ENCODE data around the gene MAST4. TPM values are rescaled to one million over a fixed set of nuclear protein-coding genes. Genes with fewer than 3 reads are reported as not detected.
A peak's percentile ranks its signal among the peaks of the same experiment; 100 is the strongest.

MAST4 gene
- total RNA-seq, 1 donor from 2014 or later: 0.99 TPM

- H3K27ac Mint-ChIP-seq: no peak overlapping the region
- Histone ChIP-seq H3K27me3 (no peaks in the 10 kb centered on the region), H3K9me3 (ENCODE audit: low read depth) (no peaks in the 10 kb centered on the region), H2AFZ (replicated peaks) (no peak overlapping the region), H3K4me3 (no peak overlapping the region), H3K9ac (no peak overlapping the region), H4K20me1 (ENCODE audit: low read depth) (no peaks in the 10 kb centered on the region), H3K4me2 (peak overlapping the region; percentile 42), H3F3A (ENCODE audit: low read depth) (no peaks in the 10 kb centered on the region), H3K4me1 (peaks cover 7% of the 10 kb centered on the region), H3K79me2 (ENCODE audit: low read depth) (no peaks in the 10 kb centered on the region), H3K36me3 (no peaks in the 10 kb centered on the region), H3K27ac (no peak overlapping the region)
- no peak overlapping the region for H3K4me3 Mint-ChIP-seq
- no peaks in the 10 kb centered on the region for H3K9me3 Mint-ChIP-seq
- no peaks in the 10 kb centered on the region for H3K36me3 Mint-ChIP-seq
- H3K27me3 Mint-ChIP-seq (ENCODE audit: insufficient read depth, low read depth): peaks cover 2% of the 10 kb centered on the region
- peaks cover 39% of the 10 kb centered on the region for H3K4me1 Mint-ChIP-seq
- TF ChIP-seq EZH2phosphoT487 (IDR thresholded peaks at IDR 0.05) (no peak), CTCF (IDR thresholded peaks at IDR 0.05) (no peak), EZH2 (IDR thresholded peaks at IDR 0.05) (no peak)
- DNase-seq (ENCODE audit: low spot score): peak; percentile 53
Observed at GRCh38 chr5:66989286-66989685, 393.1 kb downstream of the MAST4 start.

GRCh38 chr5:66989781-66990180 lies 393.6 kb downstream of the MAST4 start:
- H3F3A ChIP-seq (ENCODE audit: low read depth): no peaks in the 10 kb centered on the region
- no peaks in the 10 kb centered on the region for H3K36me3 Mint-ChIP-seq

GRCh38 chr5:66991746-66992145 lies 395.6 kb downstream of the MAST4 start:
- Histone ChIP-seq H3K4me3 (no peak overlapping the region), H3K4me2 (no peak overlapping the region), H3K27ac (no peak overlapping the region), H3F3A (ENCODE audit: low read depth) (peaks cover 3% of the 10 kb centered on the region), H2AFZ (replicated peaks) (no peak overlapping the region), H3K9me3 (ENCODE audit: low read depth) (no peaks in the 10 kb centered on the region), H3K27me3 (no peaks in the 10 kb centered on the region), H3K4me1 (peaks cover 7% of the 10 kb centered on the region), H4K20me1 (ENCODE audit: low read depth) (no peaks in the 10 kb centered on the region), H3K9ac (no peak overlapping the region), H3K36me3 (no peaks in the 10 kb centered on the region), H3K79me2 (ENCODE audit: low read depth) (no peaks in the 10 kb centered on the region)
- peaks cover 38% of the 10 kb centered on the region for H3K4me1 Mint-ChIP-seq
- H3K4me3 Mint-ChIP-seq: no peak overlapping the region
- TF ChIP-seq EZH2phosphoT487 (IDR thresholded peaks at IDR 0.05) (no peak), EZH2 (IDR thresholded peaks at IDR 0.05) (no peak), CTCF (IDR thresholded peaks at IDR 0.05) (no peak)
- DNase-seq (ENCODE audit: low spot score): no peak
- H3K36me3 Mint-ChIP-seq: no peaks in the 10 kb centered on the region
- H3K27ac Mint-ChIP-seq: no peak overlapping the region
- H3K9me3 Mint-ChIP-seq: no peaks in the 10 kb centered on the region
- peaks cover 3% of the 10 kb centered on the region for H3K27me3 Mint-ChIP-seq (ENCODE audit: insufficient read depth, low read depth)

More at GRCh38 chr5:66989781-66990180, 393.6 kb downstream of the MAST4 start:
- Histone ChIP-seq H3K9ac (no peak overlapping the region), H3K4me1 (peaks cover 7% of the 10 kb centered on the region), H3K27me3 (no peaks in the 10 kb centered on the region), H3K9me3 (ENCODE audit: low read depth) (no peaks in the 10 kb centered on the region), H2AFZ (replicated peaks) (no peak overlapping the region), H3K4me3 (no peak overlapping the region), H4K20me1 (ENCODE audit: low read depth) (no peaks in the 10 kb centered on the region), H3K27ac (no peak overlapping the region), H3K79me2 (ENCODE audit: low read depth) (no peaks in the 10 kb centered on the region), H3K4me2 (no peak overlapping the region), H3K36me3 (no peaks in the 10 kb centered on the region)
- Mint-ChIP-seq H3K4me3 (no peak overlapping the region), H3K4me1 (peaks cover 41% of the 10 kb centered on the region), H3K9me3 (no peaks in the 10 kb centered on the region), H3K27ac (no peak overlapping the region), H3K27me3 (ENCODE audit: insufficient read depth, low read depth) (no peaks in the 10 kb centered on the region)
- DNase-seq (ENCODE audit: low spot score): no peak
- no peak for TF ChIP-seq EZH2phosphoT487 (IDR thresholded peaks at IDR 0.05)
- no peak for TF ChIP-seq CTCF (IDR thresholded peaks at IDR 0.05)
- no peak for TF ChIP-seq EZH2 (IDR thresholded peaks at IDR 0.05)

All from neural progenitor cell (in vitro differentiated cells).